GM19324 (cell line): ENCODE measurements around the gene PLXDC1.
"Not testable (repeated sequence)": the region's sequence is repeated elsewhere in the genome, so short reads cannot be mapped to it uniquely, and the experiment has no call there.

ENCODE experiments used
- ATAC-seq: cut with Tn5 transposase; IDR thresholded peaks from one replicate; pipeline ENCODE4 v1.9.1; 2021; ENCODE audit warnings: mild to moderate bottlenecking, moderate library complexity; ENCODE audit not compliant: unreplicated experiment, low FRiP score

PLXDC1 gene

GRCh38 chr17:39073353-39073752 lies 78.1 kb downstream of the PLXDC1 start:
- no peak for ATAC-seq

GRCh38 chr17:39071573-39071972 lies 79.9 kb downstream of the PLXDC1 start:
- ATAC-seq = no peak

GRCh38 chr17:39069114-39069756 lies 82.2 kb downstream of the PLXDC1 start:
- ATAC-seq = no peak

DNA sequence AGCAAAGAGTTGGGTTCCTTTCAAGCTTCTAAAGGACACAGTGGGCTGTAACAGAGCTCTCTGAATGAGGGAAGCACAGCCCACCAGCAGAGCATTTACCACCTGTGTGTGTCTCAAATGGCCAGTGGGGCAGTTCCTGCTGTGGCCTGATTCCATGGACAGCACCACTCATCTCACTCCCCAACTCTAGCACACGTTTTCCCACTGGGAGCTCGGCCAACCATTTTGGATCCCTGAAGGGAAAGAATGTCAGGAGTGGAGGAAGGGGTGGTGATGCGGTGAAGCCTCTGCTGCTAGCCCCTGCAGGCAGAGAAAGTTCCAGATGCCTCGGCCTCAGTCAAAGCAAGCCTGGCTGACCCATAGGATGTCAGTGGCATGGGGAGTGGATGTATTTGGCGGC lies 86.6 kb downstream of the PLXDC1 start:
- ATAC-seq = no peak

DNA sequence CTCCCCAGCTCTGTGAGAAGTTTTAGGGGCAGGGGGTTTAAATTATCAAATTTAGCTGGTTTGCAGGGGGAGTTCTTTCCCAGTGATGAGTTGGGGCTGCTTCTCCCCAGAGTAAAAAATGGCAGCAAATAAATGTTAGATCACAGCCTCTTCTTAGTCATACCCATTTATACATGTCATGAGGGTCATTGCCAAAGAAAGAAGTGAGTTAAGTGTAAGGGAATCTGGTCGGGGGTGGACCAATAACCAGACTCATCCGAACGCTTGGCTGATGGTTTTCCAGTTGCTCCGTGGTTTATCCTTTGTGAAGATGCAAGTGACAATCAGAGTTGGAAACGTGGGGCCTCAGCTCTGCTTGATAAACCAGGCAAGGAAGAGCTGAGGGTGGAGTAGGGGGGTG lies 87.1 kb downstream of the PLXDC1 start:
- ATAC-seq = no peak

GRCh38 chr17:39063681-39064069 lies 87.8 kb downstream of the PLXDC1 start:
- no peak for ATAC-seq

GRCh38 chr17:39062846-39063680 lies 88.4 kb downstream of the PLXDC1 start:
- no peak for ATAC-seq

GRCh38 chr17:39058524-39058923 lies 92.9 kb downstream of the PLXDC1 start:
- no peak for ATAC-seq

DNA sequence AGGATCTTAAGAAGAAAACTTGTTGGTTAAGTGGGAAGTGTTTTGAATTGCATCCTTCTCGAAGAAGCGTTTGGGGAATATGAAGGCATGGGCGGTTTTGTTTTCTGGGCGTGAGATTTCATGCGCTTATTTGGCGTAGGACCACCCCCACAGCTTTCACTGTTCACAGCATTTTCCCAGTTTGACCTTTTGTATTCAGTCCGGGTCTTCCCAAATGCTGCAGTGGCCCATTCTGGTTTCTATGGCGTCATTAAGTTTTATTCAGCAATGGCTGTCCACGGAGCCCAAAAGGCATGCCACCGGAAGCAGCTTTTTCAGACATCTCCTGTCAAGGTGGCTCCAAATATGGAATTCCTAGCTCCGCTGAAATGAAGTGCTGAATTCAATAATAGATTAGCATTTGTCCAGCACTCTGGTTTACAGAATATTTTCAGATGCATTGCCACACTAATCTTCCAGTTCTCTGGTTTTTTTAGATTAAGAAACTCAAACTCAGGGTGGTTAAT lies 93.7 kb downstream of the PLXDC1 start:
- no peak for ATAC-seq

GRCh38 chr17:39054111-39054645 lies 97.3 kb downstream of the PLXDC1 start:
- ATAC-seq = no peak

- not testable (repeated sequence) for ATAC-seq
Observed at GRCh38 chr17:39052423-39052822, 99.0 kb downstream of the PLXDC1 start.

- no peak for ATAC-seq
Observed at GRCh38 chr17:39051001-39051585, 100.3 kb downstream of the PLXDC1 start.

DNA sequence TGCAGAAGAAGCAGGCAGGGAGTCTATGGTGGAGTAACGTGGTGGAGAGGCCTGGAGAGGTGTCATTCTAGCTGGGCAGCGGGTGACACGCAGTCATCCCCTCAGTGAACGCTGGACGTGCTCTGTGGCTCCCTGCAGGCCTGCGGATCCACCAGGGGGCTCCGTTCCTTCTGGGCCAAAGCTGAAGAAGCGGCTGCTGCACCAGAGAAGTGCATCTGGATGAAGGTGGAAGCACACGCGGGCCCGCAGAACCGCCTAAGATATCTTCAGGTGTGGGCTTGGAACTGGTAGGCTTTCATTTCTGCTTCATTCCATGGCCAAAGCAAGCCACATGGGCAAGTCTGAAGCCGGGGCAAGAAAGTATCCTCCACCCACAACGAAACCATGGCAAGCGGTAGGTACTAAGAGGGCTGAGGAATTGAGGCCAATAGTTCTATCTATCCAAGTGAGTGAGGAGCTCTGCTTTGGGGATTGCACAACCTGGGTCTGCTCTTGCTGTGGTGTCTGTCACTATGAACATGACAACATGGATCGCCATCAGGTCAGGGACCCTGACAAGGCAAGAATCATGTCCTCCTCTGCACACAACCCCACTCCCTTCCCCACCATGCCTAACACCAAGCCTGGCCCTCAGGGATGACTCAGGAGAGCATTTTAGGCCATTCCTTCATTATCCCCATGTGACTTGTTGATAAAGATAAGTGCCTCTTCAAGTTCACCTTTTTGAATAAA lies 105.3 kb downstream of the PLXDC1 start:
- no peak for ATAC-seq

GRCh38 chr17:39036009-39036408 lies 115.4 kb downstream of the PLXDC1 start:
- no peak for ATAC-seq

DNA sequence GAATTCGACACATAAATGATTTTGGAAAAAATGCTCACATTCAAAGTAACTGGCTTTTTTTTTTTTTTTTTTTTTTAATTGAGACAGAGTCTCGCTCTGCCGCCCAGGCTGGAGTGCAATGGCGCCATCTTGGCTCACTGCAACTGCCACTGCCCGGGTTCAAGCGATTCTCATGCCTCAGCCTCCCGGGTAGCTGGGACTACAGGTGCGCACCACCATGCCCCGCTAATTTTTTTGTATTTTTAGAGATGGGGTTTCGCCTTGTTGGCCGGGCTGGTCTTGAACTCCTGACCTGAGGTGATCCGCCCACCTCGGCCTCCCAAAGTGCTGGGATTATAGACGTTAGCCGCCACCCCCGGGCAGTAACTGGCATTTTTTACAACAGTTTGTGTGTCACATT lies 115.9 kb downstream of the PLXDC1 start:
- ATAC-seq = not testable (repeated sequence)

DNA sequence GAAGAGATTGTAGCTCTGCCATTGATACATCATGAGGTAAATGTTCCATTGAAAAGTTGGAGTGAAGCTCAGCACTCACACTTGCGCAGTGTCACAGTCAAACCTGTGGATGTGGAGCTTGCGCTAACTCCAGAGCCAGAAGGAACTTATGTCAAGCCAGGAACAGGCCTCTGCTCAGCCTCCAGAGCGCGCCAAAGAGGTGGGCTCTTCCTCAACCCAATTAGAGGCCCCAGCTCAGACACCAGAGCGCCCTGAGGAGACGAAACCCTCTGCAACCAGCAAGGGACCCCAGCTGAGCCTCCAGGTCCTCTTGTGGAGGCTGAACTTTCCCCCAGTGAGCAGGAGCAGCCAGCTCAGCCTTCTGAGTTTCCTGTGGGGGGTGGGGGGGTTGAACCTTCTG lies 122.7 kb downstream of the PLXDC1 start:
- no peak for ATAC-seq

DNA sequence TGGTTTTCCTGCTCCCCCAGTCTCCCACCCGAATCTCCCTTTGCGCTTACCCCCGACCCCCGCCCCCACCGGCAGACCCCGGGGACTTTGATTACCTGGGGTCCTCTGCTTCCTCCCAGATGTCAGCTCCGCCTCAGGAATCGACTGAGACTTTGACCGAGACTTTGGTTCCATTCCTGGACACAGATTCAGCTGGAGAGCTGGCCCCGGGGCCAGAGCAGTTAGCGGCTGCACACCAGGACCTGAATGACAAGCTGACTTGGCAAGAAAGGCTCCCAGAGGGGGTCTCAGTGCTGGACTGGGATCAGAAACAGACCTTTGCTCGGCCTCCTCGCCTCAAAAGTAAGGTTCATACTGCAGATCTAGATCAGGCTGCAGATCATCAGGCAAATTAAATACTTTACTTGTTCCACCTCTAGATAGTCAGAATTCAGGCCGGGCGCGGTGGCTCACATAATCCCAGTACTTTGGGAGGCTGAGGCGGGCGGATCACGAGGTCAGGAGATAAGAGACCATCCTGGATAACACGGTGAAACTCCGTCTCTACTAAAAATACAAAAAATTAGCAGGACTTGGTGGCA lies 123.9 kb downstream of the PLXDC1 start:
- no peak for ATAC-seq

DNA sequence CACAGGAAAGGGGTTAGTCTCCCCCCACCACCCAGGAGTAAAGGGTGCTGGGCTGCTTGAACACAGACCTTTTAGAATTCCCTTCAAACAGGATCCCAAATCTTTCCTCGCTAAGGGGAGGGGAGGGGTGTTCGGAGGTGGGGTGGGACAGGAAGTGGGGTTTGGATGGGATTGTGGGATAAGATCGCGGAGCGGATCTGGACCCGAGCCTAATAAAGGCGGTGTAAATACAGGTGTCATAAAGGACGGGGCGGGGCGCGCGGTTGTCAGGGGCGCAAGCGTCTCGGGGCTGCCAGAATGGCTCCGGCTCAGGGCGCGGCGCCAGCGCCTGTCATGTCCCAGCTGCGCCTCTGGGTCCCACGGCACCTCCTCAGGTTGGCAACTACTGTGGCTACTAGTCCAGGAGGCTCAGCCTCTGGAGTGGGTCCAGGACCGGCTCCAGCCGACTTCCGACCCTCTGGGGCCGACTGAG lies 124.4 kb downstream of the PLXDC1 start:
- no peak for ATAC-seq

DNA sequence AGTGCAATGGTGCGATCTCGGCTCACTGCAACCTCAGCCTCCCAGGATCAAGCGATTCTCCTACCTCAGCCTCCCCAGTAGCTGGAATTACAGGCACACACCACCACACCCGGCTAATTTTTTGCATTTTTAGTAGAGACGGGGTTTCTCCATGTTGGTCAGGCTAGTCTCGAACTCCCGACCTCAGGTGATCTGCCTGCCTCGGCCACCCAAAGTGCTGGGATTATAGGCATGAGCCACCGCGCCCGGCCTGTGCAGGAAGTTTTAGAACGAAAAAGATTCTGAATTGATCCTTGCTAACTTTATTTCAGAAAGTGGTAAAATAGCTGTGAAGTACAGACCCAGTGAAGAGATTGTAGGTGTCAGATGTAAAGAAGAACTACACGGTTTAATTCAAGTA lies 125.1 kb downstream of the PLXDC1 start:
- ATAC-seq = not testable (repeated sequence)

DNA sequence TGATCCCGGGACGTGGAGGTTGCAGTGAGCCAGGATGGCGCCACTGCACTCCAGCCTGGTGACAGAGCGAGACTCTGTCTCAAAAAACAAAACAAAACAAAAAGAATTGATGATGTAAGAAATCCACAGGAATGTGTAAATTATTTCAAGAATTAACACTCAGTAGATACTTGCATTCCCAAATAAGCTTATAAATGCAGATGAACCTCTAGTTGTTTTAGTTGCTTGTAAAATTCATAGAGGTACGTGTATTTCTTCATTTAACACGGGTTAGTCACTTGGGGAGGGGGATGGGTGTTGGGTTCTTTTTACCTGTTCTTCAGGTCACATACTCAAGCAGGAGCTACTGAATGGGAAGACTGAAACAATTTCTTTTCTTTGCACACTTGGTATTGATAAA lies 128.5 kb downstream of the PLXDC1 start:
- ATAC-seq = no peak
